ENCODE measurements around the gene IKBKG.

DNA sequence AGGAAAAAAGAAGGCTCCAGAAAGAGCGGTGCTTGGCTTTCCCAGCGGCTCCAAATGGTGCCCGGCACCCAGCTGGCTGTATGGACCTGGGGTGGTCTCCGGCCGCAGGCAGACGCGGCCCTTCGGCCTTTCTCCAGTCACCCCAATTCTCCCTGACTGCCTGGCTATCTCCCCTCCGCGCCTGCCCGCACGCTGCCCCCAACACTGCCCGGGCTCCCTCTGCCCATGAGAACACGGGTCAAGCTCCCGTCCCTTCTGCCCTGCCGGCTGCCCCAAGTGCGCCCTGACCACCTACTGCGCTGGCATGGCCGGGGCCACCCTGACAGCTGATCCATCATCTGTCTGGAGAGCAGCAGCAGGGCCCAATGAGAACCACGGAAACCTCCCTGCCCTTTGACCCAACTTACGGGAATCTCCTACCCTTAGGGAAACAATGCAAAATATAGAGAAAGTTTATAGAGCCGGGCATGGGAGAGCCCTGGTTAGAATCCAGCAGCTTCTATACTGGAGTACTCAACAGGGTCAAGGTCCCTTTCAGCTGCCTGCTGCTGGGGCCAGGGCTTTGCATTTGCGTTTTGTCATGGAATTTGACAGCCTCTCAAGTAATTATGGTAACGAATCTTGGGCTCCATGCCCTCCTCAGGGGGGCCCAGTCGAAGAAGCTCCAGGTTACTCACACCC, 30.2 kb upstream of the IKBKG start:
- TF ChIP-seq, protein P1, sequence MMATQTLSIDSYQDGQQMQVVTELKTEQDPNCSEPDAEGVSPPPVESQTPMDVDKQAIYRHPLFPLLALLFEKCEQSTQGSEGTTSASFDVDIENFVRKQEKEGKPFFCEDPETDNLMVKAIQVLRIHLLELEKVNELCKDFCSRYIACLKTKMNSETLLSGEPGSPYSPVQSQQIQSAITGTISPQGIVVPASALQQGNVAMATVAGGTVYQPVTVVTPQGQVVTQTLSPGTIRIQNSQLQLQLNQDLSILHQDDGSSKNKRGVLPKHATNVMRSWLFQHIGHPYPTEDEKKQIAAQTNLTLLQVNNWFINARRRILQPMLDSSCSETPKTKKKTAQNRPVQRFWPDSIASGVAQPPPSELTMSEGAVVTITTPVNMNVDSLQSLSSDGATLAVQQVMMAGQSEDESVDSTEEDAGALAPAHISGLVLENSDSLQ (IDR thresholded peaks at IDR 0.05), result no peak
- TF ChIP-seq FOXA1 (IDR thresholded peaks at IDR 0.05) (no peak), SP1 (IDR thresholded peaks at IDR 0.05) (no peak), L3MBTL2 (conservative IDR thresholded peaks at IDR 0.05) (no peak), ARNT (IDR thresholded peaks at IDR 0.05) (no peak), LEF1 (IDR thresholded peaks at IDR 0.05; ENCODE audit: borderline replicate concordance) (no peak), ZNF384 (IDR thresholded peaks at IDR 0.05) (no peak), TARDBP (IDR thresholded peaks at IDR 0.05) (no peak), BHLHE40 (IDR thresholded peaks at IDR 0.05; ENCODE audit: borderline replicate concordance) (no peak), CTBP1 (IDR thresholded peaks at IDR 0.05; ENCODE audit: borderline replicate concordance) (no peak), ELF4 (IDR thresholded peaks at IDR 0.05) (no peak), NFRKB (IDR thresholded peaks at IDR 0.05) (no peak)
